GM12864 (cell line): ENCODE results near the gene GPAM.

ENCODE experiments used
- DNase-seq: peaks from one replicate; pipeline ENCODE4 v3.0.0-alpha.2; 2011; ENCODE audit warnings: low read depth
- H3K4me3 ChIP-seq: 2 replicates; pipeline ENCODE4 v1.5.1; 2011; ENCODE audit warnings: mild to moderate bottlenecking, low read depth, low read length, control low read depth
- TF ChIP-seq, protein P1 (sequence below): IDR thresholded peaks from 2 replicates; pipeline ENCODE4 v1.5.1; 2011; ENCODE audit warnings: low read depth, mild to moderate bottlenecking, moderate library complexity, low read length, control low read depth, inconsistent platforms; ENCODE audit errors: missing control alignments

The GPAM gene

DNA sequence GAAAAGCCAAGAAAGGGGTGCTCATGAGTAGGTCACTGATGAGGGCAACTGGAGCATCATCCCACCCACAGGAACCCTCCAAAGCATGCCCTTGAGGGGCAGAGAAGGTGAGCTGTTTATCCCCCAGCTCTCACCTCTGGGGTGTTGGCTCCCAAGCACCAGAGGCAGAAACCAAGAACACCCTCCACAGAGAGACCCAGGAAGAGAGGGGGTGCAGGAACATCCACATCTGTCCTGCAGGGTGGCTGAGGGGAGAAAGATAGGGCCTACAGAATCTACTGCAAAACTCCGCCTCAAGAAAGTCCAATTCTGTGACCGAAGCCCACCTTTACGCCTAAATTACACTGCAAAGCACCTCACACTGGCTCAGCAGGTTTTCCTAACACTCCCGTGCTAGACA is 40.1 kb downstream of the GPAM start:
- TF ChIP-seq, protein P1, sequence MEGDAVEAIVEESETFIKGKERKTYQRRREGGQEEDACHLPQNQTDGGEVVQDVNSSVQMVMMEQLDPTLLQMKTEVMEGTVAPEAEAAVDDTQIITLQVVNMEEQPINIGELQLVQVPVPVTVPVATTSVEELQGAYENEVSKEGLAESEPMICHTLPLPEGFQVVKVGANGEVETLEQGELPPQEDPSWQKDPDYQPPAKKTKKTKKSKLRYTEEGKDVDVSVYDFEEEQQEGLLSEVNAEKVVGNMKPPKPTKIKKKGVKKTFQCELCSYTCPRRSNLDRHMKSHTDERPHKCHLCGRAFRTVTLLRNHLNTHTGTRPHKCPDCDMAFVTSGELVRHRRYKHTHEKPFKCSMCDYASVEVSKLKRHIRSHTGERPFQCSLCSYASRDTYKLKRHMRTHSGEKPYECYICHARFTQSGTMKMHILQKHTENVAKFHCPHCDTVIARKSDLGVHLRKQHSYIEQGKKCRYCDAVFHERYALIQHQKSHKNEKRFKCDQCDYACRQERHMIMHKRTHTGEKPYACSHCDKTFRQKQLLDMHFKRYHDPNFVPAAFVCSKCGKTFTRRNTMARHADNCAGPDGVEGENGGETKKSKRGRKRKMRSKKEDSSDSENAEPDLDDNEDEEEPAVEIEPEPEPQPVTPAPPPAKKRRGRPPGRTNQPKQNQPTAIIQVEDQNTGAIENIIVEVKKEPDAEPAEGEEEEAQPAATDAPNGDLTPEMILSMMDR, result no peak
- DNase-seq, result no peak

DNA sequence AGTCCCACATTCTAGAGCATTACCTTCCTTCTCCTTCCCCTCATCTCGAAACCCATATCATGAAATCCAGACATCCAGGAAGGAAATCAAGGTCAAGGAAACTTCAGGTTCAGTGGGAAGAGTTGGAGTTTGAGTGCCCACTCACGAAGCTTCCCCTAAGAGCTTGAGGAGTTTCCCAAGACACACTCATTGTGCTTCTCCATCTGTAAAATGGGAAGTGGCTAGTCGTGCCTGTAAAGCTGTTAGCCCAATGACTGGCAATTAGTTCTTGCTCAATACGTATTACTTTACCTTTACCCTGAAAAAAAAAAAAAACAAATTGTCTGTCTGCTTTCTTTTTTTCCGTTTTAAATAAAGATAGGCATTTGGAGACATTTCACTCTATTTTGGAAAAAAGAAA is 42.3 kb downstream of the GPAM start:
- no peak overlapping the region for H3K4me3 ChIP-seq
- DNase-seq, result no peak
- TF ChIP-seq, protein P1, result no peak

More for the DNA sequence above, 40.1 kb downstream of the GPAM start:
- no peak overlapping the region for H3K4me3 ChIP-seq

DNA sequence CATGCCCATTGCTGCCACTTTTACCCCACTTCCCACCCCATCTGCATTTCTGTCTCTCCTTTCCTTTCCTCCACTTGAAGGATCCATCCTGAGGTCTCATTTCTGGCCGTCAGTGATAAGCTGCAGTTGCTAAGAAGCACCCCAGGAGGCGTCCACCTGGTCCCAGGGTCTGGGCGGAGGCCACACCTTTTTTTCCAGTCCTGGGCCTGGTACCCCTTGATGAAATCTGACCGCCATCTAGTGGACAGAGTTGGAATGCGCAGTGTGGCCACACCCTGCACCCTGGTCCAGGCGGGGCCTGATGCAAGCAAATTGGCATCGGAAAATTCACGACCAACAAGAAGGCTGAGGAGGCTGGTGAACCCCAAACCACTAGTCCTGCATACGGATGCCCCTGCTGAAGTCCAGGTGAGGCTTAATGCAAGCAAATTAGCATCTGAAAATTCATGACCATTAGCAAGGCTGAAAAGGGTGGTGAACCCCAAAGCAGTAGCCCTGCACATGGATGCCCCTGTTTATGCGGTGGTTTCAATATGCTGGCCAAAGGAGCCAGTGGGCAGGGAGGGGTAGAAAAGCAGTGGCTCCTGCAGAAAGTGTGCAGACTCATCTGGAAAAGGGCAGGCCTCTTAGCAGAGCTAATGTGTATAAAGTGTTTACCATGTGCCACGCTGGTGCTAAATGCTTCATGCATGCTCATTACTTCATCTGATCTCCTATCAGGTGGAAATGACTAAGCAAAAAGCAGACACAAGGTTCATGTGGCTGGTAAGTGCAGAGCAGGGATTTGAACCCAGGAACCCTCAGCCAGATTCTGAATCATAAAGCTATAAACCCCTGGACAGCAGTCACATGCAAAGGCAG is 43.2 kb downstream of the GPAM start:
- TF ChIP-seq, protein P1, result peak; percentile 93
- H3K4me3 ChIP-seq, result no peak overlapping the region
- DNase-seq, result peak; percentile 40

DNA sequence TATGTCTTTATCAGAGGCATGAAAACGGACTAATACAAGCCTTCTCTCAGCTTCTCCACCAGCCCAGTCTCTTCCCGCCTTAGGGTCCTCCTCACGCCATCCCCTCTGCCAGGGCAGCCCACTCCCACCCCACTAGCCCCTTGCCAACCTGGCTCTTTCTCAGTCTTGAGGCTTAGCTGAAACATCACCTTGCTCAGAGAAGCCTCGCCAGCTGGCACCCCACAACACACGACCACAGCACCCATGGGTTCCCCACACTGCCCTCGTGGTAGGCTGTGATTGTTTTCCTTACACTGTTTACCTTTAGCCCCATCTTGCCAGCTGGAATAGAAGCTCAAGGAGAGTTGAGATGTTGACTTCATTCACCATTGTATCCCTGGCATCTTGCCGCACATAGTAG is 44.4 kb downstream of the GPAM start:
- H3K4me3 ChIP-seq, result no peak overlapping the region
- TF ChIP-seq, protein P1, result no peak
- no peak for DNase-seq

DNA sequence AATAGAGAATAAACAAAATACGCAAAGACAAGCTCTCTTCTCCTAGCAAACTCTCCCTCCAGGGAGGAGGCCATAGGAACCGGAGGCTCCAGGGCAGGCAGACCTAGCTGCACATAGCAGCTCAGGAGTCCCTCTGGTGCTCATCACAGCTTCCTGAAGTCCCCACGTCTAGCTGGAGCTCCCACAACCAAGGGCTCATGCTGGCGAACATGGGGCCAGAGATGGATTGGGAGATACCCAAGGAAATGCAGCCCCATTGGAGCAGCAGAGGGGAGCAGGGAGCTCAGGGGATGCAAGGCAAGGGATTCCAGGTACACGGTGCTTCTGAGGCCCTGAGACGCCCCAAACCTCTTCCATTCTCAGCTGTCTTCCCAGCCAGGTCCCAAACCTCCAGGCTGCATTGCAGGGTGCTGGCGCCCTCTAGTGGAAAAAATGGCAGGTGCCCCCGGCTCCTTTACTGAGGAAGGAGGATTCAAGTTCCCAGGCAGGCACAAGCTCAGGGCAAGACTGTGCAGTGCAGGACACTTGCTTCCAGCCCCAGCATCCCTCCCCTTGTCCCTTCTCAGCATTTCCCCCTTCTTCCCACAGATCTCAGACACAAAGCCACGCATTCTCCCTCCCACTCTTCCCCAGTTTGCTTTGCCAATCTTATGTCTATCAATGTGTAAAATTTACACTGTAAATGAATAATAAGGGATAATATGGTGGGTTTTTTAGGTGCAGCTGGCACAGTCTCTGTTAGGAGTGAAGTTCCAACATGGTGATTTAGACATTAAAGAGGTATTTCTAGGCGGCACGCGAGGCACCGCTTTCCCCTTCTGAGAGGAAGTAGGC is 46.2 kb downstream of the GPAM start:
- TF ChIP-seq, protein P1, result peak; percentile 93
- DNase-seq, result no peak
- H3K4me3 ChIP-seq, result no peak overlapping the region

DNA sequence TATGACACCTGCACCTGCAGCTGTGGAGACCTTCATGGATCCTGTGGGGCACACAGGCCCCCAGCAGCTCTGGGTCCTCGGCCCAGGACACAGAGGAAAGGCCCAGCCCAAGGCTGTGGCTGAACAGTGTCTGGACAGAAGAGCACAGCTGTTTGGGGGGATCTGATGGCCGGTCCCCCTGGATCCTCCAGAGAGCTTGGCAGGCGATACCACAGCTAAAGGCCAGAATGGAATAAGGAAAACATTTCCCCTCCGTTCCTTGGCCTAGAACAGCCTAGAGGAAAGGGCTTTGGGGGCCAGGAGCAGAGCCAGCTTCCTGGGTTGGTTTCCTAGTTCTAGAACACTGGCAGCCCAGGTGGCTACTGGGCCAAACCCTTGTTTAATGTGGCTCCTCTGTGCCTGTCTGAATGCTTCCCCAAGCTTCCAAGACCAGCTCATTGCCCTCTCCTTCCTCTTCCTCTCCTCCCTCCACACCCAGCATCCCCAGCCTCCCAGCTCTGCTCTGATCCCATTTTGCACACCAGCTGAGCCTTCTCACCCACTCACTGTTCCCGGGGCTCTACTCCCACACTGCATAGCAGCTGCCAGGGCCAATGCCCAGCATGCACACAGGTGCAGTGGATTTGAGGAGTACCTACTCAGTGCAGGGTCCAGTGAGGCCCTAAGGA is 46.9 kb downstream of the GPAM start:
- DNase-seq, result no peak
- no peak overlapping the region for H3K4me3 ChIP-seq
- TF ChIP-seq, protein P1, result no peak
